NCI-H2227 treated with DMSO at 0.1 percent for 48 hours (cell line): ENCODE results near the gene ASAP2.

Source experiments
- DNase-seq: peaks from one replicate; lab custom pipeline; 2025; lab: John Stamatoyannopoulos, UW

Gene ASAP2

DNA sequence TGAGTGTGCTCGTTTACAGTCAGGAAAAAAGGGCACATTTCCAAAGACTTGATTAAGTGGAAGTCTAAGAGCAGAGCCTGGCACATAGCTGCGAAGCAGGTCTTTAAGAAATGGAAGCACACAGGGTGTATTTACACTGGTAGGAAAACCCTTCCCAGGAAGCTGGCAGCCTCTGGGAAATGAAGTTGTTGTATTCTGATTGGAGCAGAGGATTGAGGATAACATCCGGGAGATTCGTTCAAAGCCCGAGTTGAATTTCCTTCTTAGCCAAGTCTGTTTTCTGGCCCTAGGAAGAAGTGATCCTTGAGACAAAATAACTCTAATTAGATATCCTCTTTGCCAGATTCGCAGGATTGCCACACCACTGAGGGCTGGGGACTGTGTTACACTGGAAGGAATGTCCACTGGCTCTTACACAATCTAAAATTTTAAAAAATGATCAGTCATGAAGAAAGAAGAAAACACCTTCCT lies 140.8 kb downstream of the ASAP2 start:
- no peak for DNase-seq

DNA sequence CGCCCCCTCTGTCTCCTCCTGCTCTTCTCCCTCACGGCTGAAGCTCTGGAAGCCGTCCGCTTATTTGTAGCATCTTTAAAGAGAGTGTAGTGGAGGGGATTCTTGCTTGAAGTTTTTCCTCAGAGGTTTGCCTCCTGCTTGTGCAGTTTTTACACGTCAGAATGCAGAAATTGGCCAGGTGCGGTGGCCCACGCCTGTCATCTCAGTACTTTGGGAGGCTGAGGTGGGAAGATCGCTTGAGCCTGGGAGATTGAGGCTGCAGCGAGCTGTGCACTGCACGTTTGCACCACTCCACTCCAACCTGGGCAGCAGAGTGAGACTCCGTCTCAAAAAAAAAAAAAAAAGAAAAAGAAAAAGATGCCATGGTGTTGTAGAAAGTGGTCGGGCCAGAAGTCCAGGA lies 147.7 kb downstream of the ASAP2 start:
- DNase-seq: no peak

- no peak for DNase-seq
These were observed 148.7 kb downstream of the ASAP2 start for GRCh38 chr2:9355270-9355669.

- DNase-seq: no peak
These were observed 149.1 kb downstream of the ASAP2 start for GRCh38 chr2:9355716-9356115.

- peak; percentile 61 for DNase-seq
These were observed 149.6 kb downstream of the ASAP2 start for GRCh38 chr2:9356261-9356660.

- no peak for DNase-seq
These were observed 152.2 kb downstream of the ASAP2 start for GRCh38 chr2:9358846-9359245.

GRCh38 chr2:9359463-9359862 lies 152.9 kb downstream of the ASAP2 start:
- DNase-seq: no peak

DNA sequence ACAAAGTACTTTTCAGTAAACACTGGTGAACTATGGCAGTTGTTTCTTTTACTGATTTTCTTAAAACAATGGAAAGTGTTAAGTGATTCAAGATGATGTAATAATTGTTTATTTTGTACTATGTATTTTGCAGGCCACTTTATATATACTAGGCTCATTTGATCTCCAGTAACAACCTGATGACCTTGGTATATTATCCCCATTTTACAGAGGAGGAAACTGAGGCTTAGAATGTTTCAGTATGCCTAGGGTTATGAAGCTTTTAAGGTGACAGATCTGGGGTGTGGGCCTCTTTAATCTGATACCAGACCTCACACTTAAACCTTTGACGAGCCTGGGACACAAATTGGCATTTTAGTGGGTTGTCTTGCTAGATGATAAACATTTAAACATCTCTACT lies 153.5 kb downstream of the ASAP2 start:
- no peak for DNase-seq

- DNase-seq: no peak
These were observed 154.1 kb downstream of the ASAP2 start for GRCh38 chr2:9360701-9361100.

- DNase-seq: no peak
These were observed 157.8 kb downstream of the ASAP2 start for GRCh38 chr2:9364373-9364772.

GRCh38 chr2:9364791-9365497 lies 158.3 kb downstream of the ASAP2 start:
- no peak for DNase-seq

DNA sequence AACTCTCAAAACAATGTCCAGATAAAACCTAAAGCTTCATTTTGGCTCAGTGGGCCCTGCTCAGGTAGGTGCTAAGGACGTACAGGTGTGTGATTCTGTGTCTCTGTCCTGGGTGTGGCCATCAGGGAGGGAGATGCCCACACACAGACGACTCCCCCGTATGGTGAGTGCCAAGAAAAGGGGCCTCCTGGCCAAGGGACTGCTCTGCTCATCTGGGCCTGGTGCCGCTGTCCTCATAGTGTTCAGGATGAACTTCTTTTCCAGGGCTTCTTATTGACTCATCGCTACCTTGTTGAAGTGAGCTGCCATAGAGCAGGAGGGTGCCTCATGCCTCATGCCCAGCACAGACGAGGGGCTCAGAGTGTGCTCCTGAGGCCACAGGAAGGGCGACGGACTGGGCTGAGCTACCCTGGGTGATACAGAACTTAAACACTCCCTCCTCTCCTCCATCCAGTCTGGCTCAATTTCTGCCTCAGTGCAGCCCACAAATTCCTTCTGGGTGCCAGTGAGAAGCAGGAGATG lies 158.9 kb downstream of the ASAP2 start:
- no peak for DNase-seq

- DNase-seq: no peak
These were observed 159.4 kb downstream of the ASAP2 start for GRCh38 chr2:9366026-9366425.

DNA sequence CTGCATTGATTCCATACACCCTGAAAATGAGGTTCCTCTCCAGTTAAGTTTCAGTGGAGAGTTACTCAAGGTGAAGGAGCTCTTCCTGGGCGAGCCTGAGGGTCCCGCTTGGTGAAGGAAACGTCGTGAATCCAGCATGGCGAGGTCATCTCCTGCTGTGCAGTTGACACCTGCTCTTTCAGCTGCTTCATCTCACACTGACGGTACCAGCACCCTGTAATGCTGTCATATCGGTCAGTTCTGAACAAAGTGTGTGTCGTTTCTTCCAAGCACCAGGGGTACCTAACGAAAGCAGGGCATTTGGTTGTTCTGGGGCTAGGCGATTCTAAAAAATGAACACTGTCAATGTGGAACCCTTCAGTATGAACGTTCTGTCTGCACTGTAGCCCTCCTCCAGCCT lies 164.1 kb downstream of the ASAP2 start:
- DNase-seq: no peak

DNA sequence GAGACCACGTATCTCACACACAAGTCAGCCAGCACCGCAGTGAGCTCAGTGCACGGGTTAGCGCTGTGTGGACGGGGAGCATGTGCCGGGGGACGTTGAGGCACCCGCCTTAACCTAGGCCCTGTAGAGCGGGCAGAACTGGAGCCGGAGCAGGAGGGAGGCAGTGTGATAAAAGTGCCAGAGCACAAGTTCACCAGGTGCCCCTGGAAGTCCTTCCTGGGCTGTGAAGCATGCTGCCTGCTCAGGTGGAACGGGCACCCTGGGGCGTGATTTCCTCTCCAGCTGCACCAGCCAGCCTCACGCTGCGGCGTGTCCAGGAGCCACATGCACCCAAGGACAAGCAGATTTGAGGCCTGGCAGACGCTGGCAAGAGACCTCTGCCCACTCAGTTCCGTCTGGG lies 166.4 kb downstream of the ASAP2 start:
- no peak for DNase-seq

- no peak for DNase-seq
These were observed 166.9 kb downstream of the ASAP2 start for GRCh38 chr2:9373476-9373875.

DNA sequence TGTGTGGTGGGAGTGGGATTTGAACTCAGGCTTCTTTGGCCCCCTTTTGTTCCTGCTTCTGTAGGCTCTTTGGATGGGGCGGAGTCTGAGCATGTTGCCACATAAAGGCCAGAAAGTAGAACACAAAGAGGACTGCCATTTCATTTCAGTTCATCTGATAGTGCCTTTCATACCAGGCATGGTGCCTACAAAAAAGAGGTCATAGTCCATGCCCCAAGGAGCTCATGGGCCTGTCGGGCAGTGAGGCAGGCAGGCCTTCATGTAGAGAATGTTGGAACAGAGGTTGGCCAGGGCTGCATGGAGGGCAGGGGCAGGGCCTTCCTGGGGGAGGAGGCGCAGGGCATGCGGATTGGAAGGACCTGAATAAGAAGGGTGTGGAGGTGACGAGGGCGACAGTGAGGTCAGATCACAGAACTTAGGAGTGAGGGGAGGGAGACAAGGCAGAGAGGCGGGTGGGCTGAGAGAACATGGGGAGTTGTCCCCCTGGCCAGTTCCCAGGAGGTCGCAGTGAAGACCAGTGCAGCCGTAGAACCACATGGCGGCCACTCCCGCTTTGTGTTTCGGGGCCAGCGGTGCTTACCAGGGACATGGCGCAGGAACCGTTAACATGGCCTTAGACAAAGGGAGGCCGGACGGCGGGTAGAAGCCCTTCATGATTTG lies 167.6 kb downstream of the ASAP2 start:
- DNase-seq: no peak

- no peak for DNase-seq
These were observed 169.3 kb downstream of the ASAP2 start for GRCh38 chr2:9375857-9376428.

DNA sequence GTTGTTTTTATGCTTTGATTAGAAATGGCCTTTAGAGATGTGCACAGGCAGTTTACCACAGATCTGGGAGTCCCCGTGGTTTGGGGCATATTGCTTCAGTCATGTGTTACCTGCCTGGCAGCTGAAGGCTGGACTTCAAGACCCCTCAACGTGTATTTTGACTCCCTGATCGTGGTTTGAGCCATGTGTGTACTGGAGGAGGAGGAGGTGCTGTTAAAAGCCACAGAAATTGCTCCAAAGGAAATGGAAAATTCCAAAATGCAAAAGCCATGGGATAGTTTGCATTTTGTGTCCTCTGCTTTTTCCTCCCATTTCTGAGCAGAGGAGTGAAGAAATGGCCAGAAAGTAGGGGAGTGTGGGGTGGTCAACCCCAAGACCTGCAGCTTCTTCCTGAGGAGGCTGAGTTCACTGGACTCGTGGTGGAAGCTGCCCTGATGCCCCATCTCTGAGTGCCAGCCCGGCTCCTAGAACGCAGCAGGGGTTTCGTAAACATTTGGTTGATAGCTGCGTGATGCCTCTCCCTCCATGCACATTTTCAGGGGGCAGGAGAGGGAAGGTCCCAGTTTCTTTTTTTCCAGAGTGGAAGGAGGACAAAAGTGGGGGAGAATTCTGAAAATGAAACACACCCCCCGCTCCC lies 171.0 kb downstream of the ASAP2 start:
- no peak for DNase-seq

- no peak for DNase-seq
These were observed 172.1 kb downstream of the ASAP2 start for GRCh38 chr2:9378433-9379390.

GRCh38 chr2:9379391-9379755 lies 172.8 kb downstream of the ASAP2 start:
- no peak for DNase-seq
